HG03139 (cell line): Measurements from ENCODE around the gene SLC15A2.
A peak's percentile ranks its signal among the peaks of the same experiment; 100 is the strongest.

Experiments used
- ATAC-seq: cut with Tn5 transposase; IDR thresholded peaks from one replicate; pipeline ENCODE4 v1.9.1; 2021; ENCODE audit not compliant: unreplicated experiment

The SLC15A2 gene

GRCh38 chr3:121979734-121980449 is 85.7 kb downstream of the SLC15A2 start:
- no peak for ATAC-seq

- ATAC-seq, result no peak
Observed at GRCh38 chr3:121980450-121980796, 86.2 kb downstream of the SLC15A2 start.

- ATAC-seq, result no peak
Observed at GRCh38 chr3:121981473-121981872, 87.3 kb downstream of the SLC15A2 start.

- no peak for ATAC-seq
Observed at GRCh38 chr3:121985846-121986245, 91.6 kb downstream of the SLC15A2 start.

- no peak for ATAC-seq
Observed at GRCh38 chr3:121988146-121988545, 93.9 kb downstream of the SLC15A2 start.

GRCh38 chr3:121989943-121990342 is 95.7 kb downstream of the SLC15A2 start:
- ATAC-seq, result no peak

- ATAC-seq, result peak; percentile 50
Observed at GRCh38 chr3:121992601-121993560, 98.7 kb downstream of the SLC15A2 start.
